ENCODE data around the gene TAOK1. TPM values are rescaled to one million over a fixed set of nuclear protein-coding genes. Genes with fewer than 3 reads are reported as not detected.

Gene TAOK1
- polyA plus RNA-seq, 1 experiment: 34.2 TPM

GRCh38 chr17:29569245-29569950 lies 179.2 kb downstream of the TAOK1 start:
- ChIA-PET POLR2A (no interaction called here), CTCF (interaction anchor here (1.0 to 9.4 kb wide), 5 partner anchors 12 to 199 kb away, joined by 3 to 77 read pairs (median 5); partner anchors contain the start of gene ANKRD13B)
- H3K4me3 ChIP-seq (ENCODE audit: low read depth, low read length): peak overlapping the region; percentile 76
- no peaks in the 10 kb centered on the region for H3K27me3 ChIP-seq (ENCODE audit: control insufficient read depth, insufficient read depth, low read length)
- DNase-seq (ENCODE audit: low read depth, low spot score): no peak
- peak overlapping the region; percentile 61 for H3K27ac ChIP-seq (ENCODE audit: low read depth, low read length)
- TF ChIP-seq, protein P1, sequence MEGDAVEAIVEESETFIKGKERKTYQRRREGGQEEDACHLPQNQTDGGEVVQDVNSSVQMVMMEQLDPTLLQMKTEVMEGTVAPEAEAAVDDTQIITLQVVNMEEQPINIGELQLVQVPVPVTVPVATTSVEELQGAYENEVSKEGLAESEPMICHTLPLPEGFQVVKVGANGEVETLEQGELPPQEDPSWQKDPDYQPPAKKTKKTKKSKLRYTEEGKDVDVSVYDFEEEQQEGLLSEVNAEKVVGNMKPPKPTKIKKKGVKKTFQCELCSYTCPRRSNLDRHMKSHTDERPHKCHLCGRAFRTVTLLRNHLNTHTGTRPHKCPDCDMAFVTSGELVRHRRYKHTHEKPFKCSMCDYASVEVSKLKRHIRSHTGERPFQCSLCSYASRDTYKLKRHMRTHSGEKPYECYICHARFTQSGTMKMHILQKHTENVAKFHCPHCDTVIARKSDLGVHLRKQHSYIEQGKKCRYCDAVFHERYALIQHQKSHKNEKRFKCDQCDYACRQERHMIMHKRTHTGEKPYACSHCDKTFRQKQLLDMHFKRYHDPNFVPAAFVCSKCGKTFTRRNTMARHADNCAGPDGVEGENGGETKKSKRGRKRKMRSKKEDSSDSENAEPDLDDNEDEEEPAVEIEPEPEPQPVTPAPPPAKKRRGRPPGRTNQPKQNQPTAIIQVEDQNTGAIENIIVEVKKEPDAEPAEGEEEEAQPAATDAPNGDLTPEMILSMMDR (IDR thresholded peaks at IDR 0.05; ENCODE audit: low read depth, low read length): no peak
- H3K9me3 ChIP-seq (ENCODE audit: control insufficient read depth, insufficient read depth, low read length): no peaks in the 10 kb centered on the region

- TF ChIP-seq, protein P1 (IDR thresholded peaks at IDR 0.05; ENCODE audit: low read depth, low read length): no peak
- POLR2A ChIA-PET: interaction anchor here (0.5 kb wide), 1 partner anchor 359 kb away, joined by 8 read pairs; the partner anchor contains the start of gene SSH2
- CTCF ChIA-PET: interaction anchor here (0.8 to 9.4 kb wide), 4 partner anchors 10 to 534 kb away, joined by 3 to 77 read pairs (median 6); no protein-coding TSS in a partner anchor
Observed at GRCh38 chr17:29570521-29570920, 180.4 kb downstream of the TAOK1 start.

DNA sequence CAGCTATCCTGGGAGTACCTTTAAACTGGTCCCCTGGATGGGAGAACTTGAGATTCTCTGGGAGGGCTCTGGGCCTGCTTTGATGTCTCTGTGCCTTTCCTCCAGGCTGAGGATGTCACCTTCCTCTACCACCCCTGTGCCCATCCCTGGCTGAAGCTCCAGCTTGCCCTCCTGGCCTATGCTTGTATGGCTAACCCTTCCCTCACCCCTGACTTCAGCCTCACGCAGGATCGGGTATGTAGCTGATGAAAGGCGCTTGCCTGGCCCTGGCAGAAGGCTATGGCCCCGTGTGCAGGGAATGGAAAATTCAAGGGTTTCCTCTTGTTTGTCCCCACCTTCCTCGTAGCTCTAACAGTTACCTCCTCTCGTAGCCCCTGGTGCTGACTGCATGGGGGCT lies 181.3 kb downstream of the TAOK1 start:
- TF ChIP-seq, protein P1 (IDR thresholded peaks at IDR 0.05; ENCODE audit: low read depth, low read length): no peak
- no peak for DNase-seq (ENCODE audit: low read depth, low spot score)
- POLR2A ChIA-PET: no interaction called here
- Histone ChIP-seq H3K4me3 (ENCODE audit: low read depth, low read length) (no peak overlapping the region), H3K9me3 (ENCODE audit: control insufficient read depth, insufficient read depth, low read length) (no peaks in the 10 kb centered on the region; the same call in 1 of the 2 replicates), H3K27ac (ENCODE audit: low read depth, low read length) (no peak overlapping the region), H3K27me3 (ENCODE audit: control insufficient read depth, insufficient read depth, low read length) (no peaks in the 10 kb centered on the region)
- CTCF ChIA-PET: interaction anchor here (1.0 to 9.4 kb wide), 4 partner anchors 21 to 533 kb away, joined by 3 to 77 read pairs (median 14); no protein-coding TSS in a partner anchor

More at GRCh38 chr17:29570521-29570920, 180.4 kb downstream of the TAOK1 start:
- DNase-seq (ENCODE audit: low read depth, low spot score): no peak
- H3K9me3 ChIP-seq (ENCODE audit: control insufficient read depth, insufficient read depth, low read length): no peaks in the 10 kb centered on the region
- no peak overlapping the region for H3K27ac ChIP-seq (ENCODE audit: low read depth, low read length)
- no peak overlapping the region for H3K4me3 ChIP-seq (ENCODE audit: low read depth, low read length)
- no peaks in the 10 kb centered on the region for H3K27me3 ChIP-seq (ENCODE audit: control insufficient read depth, insufficient read depth, low read length)

GRCh38 chr17:29571883-29572681 lies 181.9 kb downstream of the TAOK1 start:
- Histone ChIP-seq H3K27me3 (ENCODE audit: control insufficient read depth, insufficient read depth, low read length) (no peaks in the 10 kb centered on the region), H3K9me3 (ENCODE audit: control insufficient read depth, insufficient read depth, low read length) (no peaks in the 10 kb centered on the region; the same call in 1 of the 2 replicates), H3K4me3 (ENCODE audit: low read depth, low read length) (peak overlapping the region; percentile 7; the same call in 1 of the 2 replicates), H3K27ac (ENCODE audit: low read depth, low read length) (no peak overlapping the region)
- CTCF ChIA-PET: interaction anchor here (0.6 to 9.4 kb wide), 12 partner anchors 8 to 359 kb away, joined by 3 to 77 read pairs (median 5); no protein-coding TSS in a partner anchor
- POLR2A ChIA-PET: interaction anchor here (1.0 kb wide), 1 partner anchor 44 kb away, joined by 3 read pairs; no protein-coding TSS in a partner anchor
- no peak for DNase-seq (ENCODE audit: low read depth, low spot score)
- TF ChIP-seq, protein P1 (IDR thresholded peaks at IDR 0.05; ENCODE audit: low read depth, low read length): no peak

Measured in AG04450 (cell line).